Vagina (tissue), 2 donors: ENCODE results near the gene ZNF23. TPM values are rescaled to one million over a fixed set of nuclear protein-coding genes. Genes with fewer than 3 reads are reported as not detected.
"Not testable (repeated sequence)": the region's sequence is repeated elsewhere in the genome, so short reads cannot be mapped to it uniquely, and the experiment has no call there.

ENCODE experiments used
- DNase-seq, 2 donors: peaks; one replicate each; pipeline ENCODE4 v3.0.0-alpha.2; 2017; ENCODE audit errors: extremely low spot score in 2 of 2
- H3K27ac ChIP-seq: fragments of 200-600 bp; sonication (generic); one replicate; pipeline ENCODE4 v1.5.1; 2019
- H3K27me3 ChIP-seq: fragments of 200-600 bp; sonication (generic); one replicate; pipeline ENCODE4 v1.5.1; 2019
- H3K36me3 ChIP-seq, 2 donors: fragments of 200-600 bp; sonication (generic); one replicate each; pipeline ENCODE4 v1.5.1; 2017 to 2019
- H3K4me1 ChIP-seq: fragments of 200-600 bp; sonication (generic); one replicate; pipeline ENCODE4 v1.5.1; 2019
- H3K4me3 ChIP-seq, 2 donors: fragments of 200-600 bp; sonication (generic); 1 replicate in 1 of 2; 2 replicates in 1 of 2; pipeline ENCODE4 v1.5.1; 2016 to 2019
- H3K9me3 ChIP-seq: fragments of 200-600 bp; sonication (generic); one replicate; pipeline ENCODE4 v1.5.1; 2019
- CTCF ChIP-seq, 3 experiments: fragments of 450-650 bp in 2 of 3; fragments of 200-600 bp in 1 of 3; sonication (generic) in 1 of 3; IDR thresholded peaks; one replicate each; pipeline ENCODE4 v1.5.1; 2017 to 2019; ENCODE audit warnings: antibody characterized with exemption in 3 of 3, mild to moderate bottlenecking in 2 of 3, moderate library complexity in 2 of 3
- POLR2A ChIP-seq, 2 donors: fragments of 450-650 bp; IDR thresholded peaks; one replicate each; pipeline ENCODE4 v1.6.1; 2017; ENCODE audit warnings: antibody characterized with exemption in 2 of 2, mild to moderate bottlenecking in 2 of 2, moderate library complexity in 2 of 2
- POLR2AphosphoS5 ChIP-seq, 2 donors: sonication (generic); formaldehyde crosslinking; IDR thresholded peaks; one replicate each; pipeline ENCODE4 v1.9.0; 2017; ENCODE audit warnings: antibody characterized with exemption in 2 of 2, mild to moderate bottlenecking in 2 of 2, low read depth in 1 of 2; ENCODE audit not compliant: insufficient read depth in 1 of 2
- intact Hi-C: fragments of 100-400 bp; cut with DNase I; formaldehyde crosslinking; loops from one replicate; pipeline ENCODE4 v1.15.1; 2023
- total RNA-seq: library from RNA; depleted of rRNA; stranded (reverse); fragments of >200 nt; gene quantifications from one replicate; pipeline ENCODE4 v1.2.3, GENCODE V29; 2016

Gene ZNF23
- 7.1 TPM for total RNA-seq

GRCh38 chr16:71461686-71462648 is at the start of gene ZNF23:
ZNF23 (minus strand) TSS chr16:71462247; CDS start chr16:71456796, 5,451 bp downstream.
- Histone ChIP-seq H3K27ac (peak within 1 kb of the TSS; percentile 66), H3K36me3 (no peaks in the 10 kb centered on the region), H3K27me3 (no peaks in the 10 kb centered on the region), H3K4me1 (peaks cover 10% of the 10 kb centered on the region), H3K9me3 (no peaks in the 10 kb centered on the region), H3K4me3 (peak within 1 kb of the TSS; percentile 66 to 95)
- no peak for DNase-seq
- intact Hi-C loops = no loop called here
- TF ChIP-seq POLR2AphosphoS5 (IDR thresholded peaks at IDR 0.05; ENCODE audit: insufficient read depth in 1 of 2, low read depth in 1 of 2) = peak; percentile 91 to 93
- TF ChIP-seq CTCF (IDR thresholded peaks at IDR 0.05) = peak in 1 of 3 experiments; percentile 4
- TF ChIP-seq POLR2A (IDR thresholded peaks at IDR 0.05) = peak in 1 of 2 donors; percentile 43

DNA sequence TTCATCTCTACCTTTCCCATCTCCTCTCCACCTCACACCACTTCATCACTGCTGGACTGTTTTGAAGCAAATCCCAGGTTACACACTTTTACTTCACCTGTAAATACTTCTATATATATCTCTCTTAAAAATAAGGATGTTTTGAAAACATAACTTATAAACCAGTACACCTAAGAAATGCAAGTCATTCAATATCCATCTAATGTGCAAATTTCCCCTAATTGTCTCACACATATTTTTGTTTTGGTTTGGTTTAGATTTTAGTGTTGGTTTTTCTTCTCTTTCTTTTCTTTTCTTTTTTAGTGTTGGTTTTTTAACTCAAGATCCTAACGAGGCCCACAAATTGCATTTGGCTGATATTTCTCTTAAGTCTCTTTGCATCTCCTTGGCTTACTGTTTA is 45.0 kb upstream of the ZNF23 start:
- Histone ChIP-seq H3K4me1 (no peaks in the 10 kb centered on the region), H3K27me3 (no peaks in the 10 kb centered on the region), H3K27ac (no peak overlapping the region), H3K4me3 (no peak overlapping the region), H3K36me3 (no peaks in the 10 kb centered on the region), H3K9me3 (no peaks in the 10 kb centered on the region)
- DNase-seq = no peak
- no peak for TF ChIP-seq POLR2A (IDR thresholded peaks at IDR 0.05)
- TF ChIP-seq POLR2AphosphoS5 (IDR thresholded peaks at IDR 0.05; ENCODE audit: insufficient read depth in 1 of 2, low read depth in 1 of 2) = no peak
- TF ChIP-seq CTCF (IDR thresholded peaks at IDR 0.05) = no peak
- intact Hi-C loops = no loop called here

GRCh38 chr16:71504901-71505300 is 42.9 kb upstream of the ZNF23 start:
- TF ChIP-seq POLR2AphosphoS5 (IDR thresholded peaks at IDR 0.05; ENCODE audit: insufficient read depth in 1 of 2, low read depth in 1 of 2) = no peak
- no peak for TF ChIP-seq POLR2A (IDR thresholded peaks at IDR 0.05)
- no peak for TF ChIP-seq CTCF (IDR thresholded peaks at IDR 0.05)
- no peaks in the 10 kb centered on the region for H3K36me3 ChIP-seq
- no peak overlapping the region for H3K27ac ChIP-seq
- no peak overlapping the region for H3K4me3 ChIP-seq
- intact Hi-C loops = no loop called here
- H3K9me3 ChIP-seq = no peaks in the 10 kb centered on the region
- DNase-seq = no peak
- no peaks in the 10 kb centered on the region for H3K27me3 ChIP-seq
- no peaks in the 10 kb centered on the region for H3K4me1 ChIP-seq

DNA sequence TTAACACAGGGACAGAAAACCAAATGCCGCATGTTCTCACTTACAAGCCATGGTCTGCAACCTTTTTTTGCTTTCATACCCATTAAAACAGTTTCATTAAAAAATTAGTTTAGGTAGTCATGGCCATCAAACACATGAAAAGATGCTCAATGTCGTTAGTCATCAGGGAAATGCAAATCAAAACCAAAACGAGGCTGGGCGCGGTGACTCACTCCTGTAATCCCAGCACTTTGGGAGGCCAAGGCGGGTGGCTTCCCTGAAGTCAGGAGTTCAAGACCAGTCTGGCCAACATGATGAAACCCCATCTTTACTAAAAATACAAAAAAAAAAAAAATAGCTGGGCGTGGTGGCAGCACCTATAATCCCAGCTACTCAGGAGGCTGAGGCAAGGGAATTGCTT is 42.0 kb upstream of the ZNF23 start:
- intact Hi-C loops, DNase-seq, H3K27me3 ChIP-seq, H3K4me1 ChIP-seq, H3K9me3 ChIP-seq, H3K4me3 ChIP-seq, H3K27ac ChIP-seq, H3K36me3 ChIP-seq: not testable (repeated sequence)

- Histone ChIP-seq H3K36me3 (no peaks in the 10 kb centered on the region), H3K9me3 (no peaks in the 10 kb centered on the region), H3K4me3 (no peak overlapping the region), H3K27me3 (no peaks in the 10 kb centered on the region), H3K27ac (no peak overlapping the region), H3K4me1 (no peaks in the 10 kb centered on the region)
- no peak for DNase-seq
- TF ChIP-seq POLR2A (IDR thresholded peaks at IDR 0.05) = no peak
- TF ChIP-seq CTCF (IDR thresholded peaks at IDR 0.05) = no peak
- TF ChIP-seq POLR2AphosphoS5 (IDR thresholded peaks at IDR 0.05; ENCODE audit: insufficient read depth in 1 of 2, low read depth in 1 of 2) = no peak
- intact Hi-C loops = no loop called here
These were observed 39.5 kb upstream of the ZNF23 start for GRCh38 chr16:71501547-71501946.
